IMR-90 (cell line): ENCODE measurements around the gene CLCN6. TPM values are rescaled to one million over a fixed set of nuclear protein-coding genes. Genes with fewer than 3 reads are reported as not detected.
A peak's percentile ranks its signal among the peaks of the same experiment; 100 is the strongest.

ENCODE experiments used
- ATAC-seq: fragments of 200-7000 bp; cut with Tn5 transposase; 2 replicates; pipeline ENCODE4 v1.9.1; 2020; ENCODE audit warnings: low read depth, mild to moderate bottlenecking, moderate library complexity
- BruUV-seq: library from RNA; stranded (reverse); fragments of 400-500 nt; replicated peaks from 2 replicates; lab custom pipeline; 2021; lab: Mats Ljungman, UMichigan
- CTCF ChIA-PET: fragments of 300-600 bp; formaldehyde crosslinking; extraction: SDS; loops from one replicate; lab custom pipeline; 2021; ENCODE audit warnings: antibody characterized with exemption; lab: Yijun Ruan, JAX
- POLR2A ChIA-PET: fragments of 300-600 bp; sonication (Branson Sonifier 250); formaldehyde crosslinking; loops from one replicate; lab custom pipeline; 2022; ENCODE audit warnings: antibody characterized with exemption; ENCODE audit not compliant: unreplicated experiment; lab: Charles Lee
- DNase-seq: peaks from one replicate; pipeline ENCODE4 v3.0.0; 2013
- H2AFZ ChIP-seq: replicated peaks from 2 replicates; pipeline ENCODE3; 2013; ENCODE audit warnings: low read length, mild to moderate bottlenecking; ENCODE audit not compliant: poor library complexity
- H2AK5ac ChIP-seq: 2 replicates; pipeline ENCODE4 v1.6.1; 2013; ENCODE audit warnings: low read depth, low read length, inconsistent platforms
- H2AK9ac ChIP-seq: replicated peaks from 2 replicates; pipeline ENCODE3; 2013; ENCODE audit warnings: mild to moderate bottlenecking, low read depth, low read length, moderate library complexity; ENCODE audit not compliant: poor library complexity
- H2BK120ac ChIP-seq: 2 replicates; pipeline ENCODE4 v1.6.1; 2013; ENCODE audit warnings: low read depth, low read length, inconsistent platforms
- H2BK15ac ChIP-seq: 3 replicates; pipeline ENCODE4 v1.6.1; 2013; ENCODE audit warnings: low read depth, low read length, inconsistent platforms
- H2BK20ac ChIP-seq: 2 replicates; pipeline ENCODE4 v1.6.1; 2013; ENCODE audit warnings: low read depth, mild to moderate bottlenecking, inconsistent platforms, low read length, moderate library complexity
- H2BK5ac ChIP-seq: 2 replicates; pipeline ENCODE4 v1.6.1; 2013; ENCODE audit warnings: mild to moderate bottlenecking, low read depth, low read length, inconsistent platforms; ENCODE audit not compliant: poor library complexity, severe bottlenecking
- H3K14ac ChIP-seq: replicated peaks from 2 replicates; pipeline ENCODE4 v1.6.1; 2013; ENCODE audit warnings: low read depth, low read length, inconsistent platforms
- H3K18ac ChIP-seq: 2 replicates; pipeline ENCODE4 v1.6.1; 2013; ENCODE audit warnings: low read depth, low read length, control low read depth
- H3K23ac ChIP-seq: 2 replicates; pipeline ENCODE4 v1.6.1; 2013; ENCODE audit warnings: low read depth, low read length, inconsistent platforms
- H3K27ac ChIP-seq: 2 replicates; pipeline ENCODE4 v1.5.1; 2013; ENCODE audit warnings: mild to moderate bottlenecking, control low read depth, low read length; ENCODE audit not compliant: insufficient read depth
- H3K27me3 ChIP-seq: 2 replicates; pipeline ENCODE4 v1.6.1; 2013; ENCODE audit warnings: low read length; ENCODE audit not compliant: control insufficient read depth, insufficient read depth
- H3K36me3 ChIP-seq: 2 replicates; pipeline ENCODE4 v1.6.1; 2013; ENCODE audit warnings: low read length, mixed read lengths; ENCODE audit not compliant: control insufficient read depth, insufficient read depth
- H3K4ac ChIP-seq: 2 replicates; pipeline ENCODE4 v1.6.1; 2013; ENCODE audit warnings: low read depth, low read length, inconsistent platforms
- H3K4me1 ChIP-seq: 2 replicates; pipeline ENCODE4 v1.6.1; 2013; ENCODE audit warnings: low read length, mixed read lengths; ENCODE audit not compliant: control insufficient read depth, insufficient read depth
- H3K4me2 ChIP-seq: 2 replicates; pipeline ENCODE4 v1.6.1; 2013; ENCODE audit warnings: low read depth, mild to moderate bottlenecking, control low read depth, low read length, moderate library complexity
- H3K4me3 ChIP-seq: 2 replicates; pipeline ENCODE4 v1.5.1; 2013; ENCODE audit warnings: low read depth, mild to moderate bottlenecking, control low read depth, low read length, moderate library complexity; ENCODE audit not compliant: insufficient read depth
- H3K56ac ChIP-seq: 2 replicates; pipeline ENCODE4 v1.6.1; 2013; ENCODE audit warnings: low read length, inconsistent platforms; ENCODE audit not compliant: insufficient read depth; ENCODE audit errors: extremely low read depth
- H3K79me1 ChIP-seq, 2 experiments: 2 replicates each; pipeline ENCODE4 v1.6.1; 2013; ENCODE audit warnings: low read length in 2 of 2, inconsistent platforms in 1 of 2, low read depth in 1 of 2
- H3K9ac ChIP-seq: 2 replicates; pipeline ENCODE4 v1.6.1; 2013; ENCODE audit warnings: low read depth, low read length, control low read depth
- H3K9me1 ChIP-seq: 2 replicates; pipeline ENCODE4 v1.6.1; 2013; ENCODE audit warnings: low read length, inconsistent platforms; ENCODE audit not compliant: insufficient read depth
- H3K9me3 ChIP-seq: 2 replicates; pipeline ENCODE4 v1.6.1; 2013; ENCODE audit warnings: low read length; ENCODE audit not compliant: control insufficient read depth, insufficient read depth
- H4K20me1 ChIP-seq: 2 replicates; pipeline ENCODE4 v1.6.1; 2013; ENCODE audit warnings: low read length, inconsistent platforms; ENCODE audit not compliant: insufficient read depth
- H4K5ac ChIP-seq: 2 replicates; pipeline ENCODE4 v1.6.1; 2013; ENCODE audit warnings: mild to moderate bottlenecking, low read depth, low read length, control low read depth
- H4K8ac ChIP-seq, 2 experiments: 2 replicates each; pipeline ENCODE4 v1.6.1; 2013; ENCODE audit warnings: low read depth in 2 of 2, low read length in 2 of 2, control low read depth in 1 of 2, inconsistent platforms in 1 of 2
- H4K91ac ChIP-seq: 2 replicates; pipeline ENCODE4 v1.6.1; 2013; ENCODE audit warnings: low read depth, low read length, inconsistent platforms; ENCODE audit not compliant: insufficient read depth
- BHLHE40 ChIP-seq: fragments of 150-350 bp; IDR thresholded peaks from 2 replicates; pipeline ENCODE4 v1.6.1; 2016; ENCODE audit warnings: mild to moderate bottlenecking, low read depth, low read length
- CEBPB ChIP-seq: IDR thresholded peaks from 2 replicates; pipeline ENCODE4 v1.6.1; 2012; ENCODE audit warnings: low read depth, low read length, improper control_type of control experiment
- CHD1 ChIP-seq: IDR thresholded peaks from 2 replicates; pipeline ENCODE4 v1.6.1; 2012; ENCODE audit warnings: low read depth, low read length, improper control_type of control experiment
- FOS ChIP-seq: fragments of 150-350 bp; IDR thresholded peaks from 2 replicates; pipeline ENCODE4 v1.6.1; 2016; ENCODE audit warnings: low read depth, low read length
- MAFK ChIP-seq: IDR thresholded peaks from 2 replicates; pipeline ENCODE4 v1.6.1; 2012; ENCODE audit warnings: low read depth, low read length, improper control_type of control experiment
- MAZ ChIP-seq: IDR thresholded peaks from 2 replicates; pipeline ENCODE4 v1.6.1; 2012; ENCODE audit warnings: low read depth, mild to moderate bottlenecking, low read length, improper control_type of control experiment, moderate library complexity, borderline replicate concordance
- MXI1 ChIP-seq: IDR thresholded peaks from 2 replicates; pipeline ENCODE4 v1.6.1; 2012; ENCODE audit warnings: low read depth, mild to moderate bottlenecking, low read length, moderate library complexity, borderline replicate concordance
- NFE2L2 ChIP-seq: fragments of 150-350 bp; IDR thresholded peaks from 2 replicates; pipeline ENCODE4 v1.6.1; 2016; ENCODE audit warnings: low read depth, mild to moderate bottlenecking, low read length
- POLR2A ChIP-seq: IDR thresholded peaks from 2 replicates; pipeline ENCODE4 v1.6.1; 2012; ENCODE audit warnings: mild to moderate bottlenecking, low read depth, low read length
- RAD21 ChIP-seq: IDR thresholded peaks from 2 replicates; pipeline ENCODE4 v1.6.1; 2012; ENCODE audit warnings: low read length, improper control_type of control experiment
- RFX5 ChIP-seq: IDR thresholded peaks from 2 replicates; pipeline ENCODE4 v1.8.0; 2012; ENCODE audit warnings: low read depth, mild to moderate bottlenecking, low read length, moderate library complexity
- SMC3 ChIP-seq: fragments of 150-350 bp; IDR thresholded peaks from 2 replicates; pipeline ENCODE4 v1.6.1; 2016; ENCODE audit warnings: low read depth, mild to moderate bottlenecking, antibody characterized with exemption, low read length, moderate library complexity
- WGBS, 2 experiments: methylation state at CpG; one replicate each; pipeline versions ENCODE4 v1.1.5 to v1.1.7; 2013; ENCODE audit warnings: missing lambda C conversion rate in 2 of 2; ENCODE audit not compliant: insufficient read length in 1 of 2; ENCODE audit errors: extremely low coverage in 2 of 2; 5-methylcytosine and 5-hydroxymethylcytosine counted together
- dilution Hi-C: fragments of 300-500 bp; cut with HindIII; formaldehyde crosslinking; loops from one replicate; pipeline ENCODE4 v1.14.3; 2018; ENCODE audit warnings: low sequenced_read_pairs; ENCODE audit not compliant: unreplicated experiment
- in situ Hi-C: fragments of 300-500 bp; cut with MboI; formaldehyde crosslinking; loops from 3 replicates; pipeline ENCODE4 v1.14.3; 2019; ENCODE audit warnings: low sequenced_read_pairs, inconsistent platforms, mixed read lengths
- intact Hi-C: fragments of 100-400 bp; cut with micrococcal nuclease; formaldehyde crosslinking; loops from 2 replicates; pipeline ENCODE4 v1.10.0; 2022
- polyA plus RNA-seq, 3 experiments: library from polyadenylated mRNA; depleted of rRNA; stranded (reverse); fragments of >200 nt; gene quantifications; 2 replicates each; pipeline ENCODE4 v1.2.3, GENCODE V29; 2012; ENCODE audit warnings: low replicate concordance in 1 of 3
- total RNA-seq: library from RNA; depleted of rRNA; stranded (reverse); fragments of >200 nt; gene quantifications from 2 replicates; pipeline ENCODE4 v1.2.3, GENCODE V29; 2012
- TF ChIP-seq, protein P1 (sequence below): fragments of 150-350 bp; IDR thresholded peaks from 2 replicates; pipeline ENCODE4 v1.6.1; 2016; ENCODE audit warnings: low read depth, mild to moderate bottlenecking, low read length, moderate library complexity, borderline replicate concordance

Gene CLCN6
- total and polyA plus RNA-seq, 2 of the 4 experiments (the other 2 are of a cell fraction) = 4.1 to 10.6 TPM

DNA sequence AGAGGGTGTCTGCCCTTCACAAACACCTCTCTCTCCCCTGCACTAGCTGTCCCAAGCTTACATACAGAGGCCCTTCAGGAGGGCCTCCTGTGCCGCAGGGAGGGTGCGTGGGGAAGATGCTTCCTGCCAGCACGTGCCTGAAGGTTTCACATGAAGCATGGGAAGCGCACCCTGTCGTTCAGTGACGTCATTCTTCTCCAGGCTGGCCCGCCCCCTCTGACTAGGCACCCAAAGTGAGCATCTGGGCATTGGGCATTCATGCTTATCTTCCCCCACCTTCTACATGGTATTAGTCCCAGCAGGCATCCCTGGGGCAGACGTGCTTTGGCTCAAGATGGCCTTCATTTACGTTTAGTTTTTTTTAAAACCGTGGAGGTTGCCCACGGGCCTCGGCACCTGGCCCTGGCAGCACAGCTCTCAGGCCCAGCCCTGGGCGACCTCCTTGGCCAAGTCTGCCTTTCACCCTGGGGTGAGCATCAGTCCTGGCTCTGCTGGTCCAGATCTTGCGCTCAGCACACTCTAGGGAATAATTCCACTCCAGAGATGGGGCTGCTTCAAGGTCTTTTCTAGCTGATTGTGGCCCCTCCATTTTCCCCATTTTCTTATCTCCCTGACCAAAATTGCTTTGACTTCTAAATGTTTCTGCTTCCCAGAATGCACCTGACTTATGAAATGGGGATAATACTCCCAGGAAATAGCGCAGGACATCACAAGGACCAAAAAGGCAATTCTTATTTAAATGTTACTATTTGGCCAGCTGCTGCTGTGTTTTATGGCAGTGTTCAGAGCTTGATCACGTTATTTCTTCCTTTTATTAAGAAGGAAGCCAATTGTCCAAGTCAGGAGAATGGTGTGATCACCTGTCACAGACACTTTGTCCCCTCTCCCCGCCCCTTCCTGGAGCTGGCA lies 35.5 kb downstream of the CLCN6 start:
- H4K8ac ChIP-seq = no peak overlapping the region
- H3K18ac ChIP-seq = no peak overlapping the region
- H2AK5ac ChIP-seq = no peak overlapping the region
- H4K91ac ChIP-seq = no peak overlapping the region
- H4K20me1 ChIP-seq = peaks cover 10% of the 10 kb centered on the region; the same call in 1 of the 2 replicates
- intact Hi-C loops = no loop called here
- H3K14ac ChIP-seq = no peak overlapping the region
- no peaks in the 10 kb centered on the region for H3K79me1 ChIP-seq
- DNase-seq = peak; percentile 12
- H3K9ac ChIP-seq = no peak overlapping the region
- H2BK5ac ChIP-seq = no peak overlapping the region
- H2AFZ ChIP-seq = no peak overlapping the region
- in situ Hi-C loops = loop anchor here (5.0 kb wide), 1 partner anchor 56 kb away; no protein-coding TSS in a partner anchor
- BruUV-seq = no TSS peak
- H2BK20ac ChIP-seq = no peak overlapping the region
- ChIA-PET POLR2A (no interaction called here), CTCF (no interaction called here)
- no peak overlapping the region for H3K4ac ChIP-seq
- H3K9me1 ChIP-seq = peaks cover 7% of the 10 kb centered on the region; the same call in 1 of the 2 replicates
- H2BK120ac ChIP-seq = no peak overlapping the region
- 87% methylated on average over 14 of the region's 17 CpGs; no CpG with 5 or more reads in 1 of the 2 experiments for WGBS, 2 experiments
- peaks cover 2% of the 10 kb centered on the region; the same call in 1 of the 2 replicates for H3K4me1 ChIP-seq
- H3K56ac ChIP-seq = no peak overlapping the region
- no peak overlapping the region for H2BK15ac ChIP-seq
- H3K4me3 ChIP-seq = no peak overlapping the region
- ATAC-seq = no peak
- H3K23ac ChIP-seq = no peak overlapping the region
- H3K27ac ChIP-seq = no peak overlapping the region
- peaks cover 63% of the 10 kb centered on the region for H3K36me3 ChIP-seq
- H3K27me3 ChIP-seq = no peaks in the 10 kb centered on the region
- TF ChIP-seq MXI1 = no peak
- TF ChIP-seq NFE2L2 = no peak
- TF ChIP-seq RFX5 = no peak
- TF ChIP-seq SMC3 = no peak
- TF ChIP-seq MAFK = no peak
- no peak for TF ChIP-seq BHLHE40
- TF ChIP-seq RAD21 = no peak
- TF ChIP-seq MAZ = no peak
- TF ChIP-seq, protein P1, sequence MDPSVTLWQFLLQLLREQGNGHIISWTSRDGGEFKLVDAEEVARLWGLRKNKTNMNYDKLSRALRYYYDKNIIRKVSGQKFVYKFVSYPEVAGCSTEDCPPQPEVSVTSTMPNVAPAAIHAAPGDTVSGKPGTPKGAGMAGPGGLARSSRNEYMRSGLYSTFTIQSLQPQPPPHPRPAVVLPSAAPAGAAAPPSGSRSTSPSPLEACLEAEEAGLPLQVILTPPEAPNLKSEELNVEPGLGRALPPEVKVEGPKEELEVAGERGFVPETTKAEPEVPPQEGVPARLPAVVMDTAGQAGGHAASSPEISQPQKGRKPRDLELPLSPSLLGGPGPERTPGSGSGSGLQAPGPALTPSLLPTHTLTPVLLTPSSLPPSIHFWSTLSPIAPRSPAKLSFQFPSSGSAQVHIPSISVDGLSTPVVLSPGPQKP = no peak
- no peak for TF ChIP-seq CEBPB
- TF ChIP-seq CHD1 = no peak
- no peak for TF ChIP-seq FOS
- no peak for TF ChIP-seq POLR2A
- H4K5ac ChIP-seq = no peak overlapping the region
- dilution Hi-C loops = no loop called here
- H2AK9ac ChIP-seq = no peak overlapping the region
- no peaks in the 10 kb centered on the region for H3K9me3 ChIP-seq
- H3K4me2 ChIP-seq = no peak overlapping the region
